ENCODE results near the gene TMEM143. TPM values are rescaled to one million over a fixed set of nuclear protein-coding genes. Genes with fewer than 3 reads are reported as not detected.
"Not testable (repeated sequence)": the region's sequence is repeated elsewhere in the genome, so short reads cannot be mapped to it uniquely, and the experiment has no call there.

TMEM143 gene
- total RNA-seq, 1 experiment from 2014 or later: 11.5 TPM

- peak; percentile 98 for DNase-seq
- no peaks in the 10 kb centered on the region for H3K27me3 ChIP-seq (ENCODE audit: control insufficient read depth, insufficient read depth, low read length)
- H3K36me3 ChIP-seq (replicated peaks; ENCODE audit: control insufficient read depth, insufficient read depth, low read length): no peaks in the 10 kb centered on the region
- H3K4me3 ChIP-seq (ENCODE audit: insufficient read depth, low read depth, low read length): peak overlapping the region; percentile 44
Observed at GRCh38 chr19:48333467-48334384, 30.0 kb downstream of the TMEM143 start.

- H3K36me3 ChIP-seq (replicated peaks; ENCODE audit: control insufficient read depth, insufficient read depth, low read length): no peaks in the 10 kb centered on the region
- DNase-seq: peak; percentile 91
- H3K27me3 ChIP-seq (ENCODE audit: control insufficient read depth, insufficient read depth, low read length): no peaks in the 10 kb centered on the region
Observed at GRCh38 chr19:48332662-48333466, 30.9 kb downstream of the TMEM143 start.

GRCh38 chr19:48332351-48332661 is 31.4 kb downstream of the TMEM143 start:
- peak overlapping the region; percentile 31 for H3K4me3 ChIP-seq (ENCODE audit: insufficient read depth, low read depth, low read length)
- H3K36me3 ChIP-seq (replicated peaks; ENCODE audit: control insufficient read depth, insufficient read depth, low read length): no peaks in the 10 kb centered on the region
- no peaks in the 10 kb centered on the region for H3K27me3 ChIP-seq (ENCODE audit: control insufficient read depth, insufficient read depth, low read length)
- no peak for DNase-seq

More at GRCh38 chr19:48332662-48333466, 30.9 kb downstream of the TMEM143 start:
- peak overlapping the region; percentile 31 for H3K4me3 ChIP-seq (ENCODE audit: insufficient read depth, low read depth, low read length)

- peak; percentile 94 for DNase-seq
- no peaks in the 10 kb centered on the region for H3K36me3 ChIP-seq (replicated peaks; ENCODE audit: control insufficient read depth, insufficient read depth, low read length)
- no peaks in the 10 kb centered on the region for H3K27me3 ChIP-seq (ENCODE audit: control insufficient read depth, insufficient read depth, low read length)
- H3K4me3 ChIP-seq (ENCODE audit: insufficient read depth, low read depth, low read length): peak overlapping the region; percentile 61
Observed at GRCh38 chr19:48330012-48330681, 33.6 kb downstream of the TMEM143 start.

- H3K4me3 ChIP-seq (ENCODE audit: insufficient read depth, low read depth, low read length): peak overlapping the region; percentile 61; the same call in 1 of the 2 replicates
- DNase-seq: peak; percentile 75
- H3K36me3 ChIP-seq (replicated peaks; ENCODE audit: control insufficient read depth, insufficient read depth, low read length): no peaks in the 10 kb centered on the region
- H3K27me3 ChIP-seq (ENCODE audit: control insufficient read depth, insufficient read depth, low read length): no peaks in the 10 kb centered on the region
Observed at GRCh38 chr19:48329167-48329891, 34.4 kb downstream of the TMEM143 start.

GRCh38 chr19:48325265-48325910 is 38.4 kb downstream of the TMEM143 start, which contains the start of gene EMP3:
TSS of gene EMP3 (plus strand) at chr19:48325552. CDS start at chr19:48326845, 1,293 bp downstream.
- H3K4me3 ChIP-seq (ENCODE audit: insufficient read depth, low read depth, low read length): peak within 1 kb of the TSS; percentile 54
- H3K36me3 ChIP-seq (replicated peaks; ENCODE audit: control insufficient read depth, insufficient read depth, low read length): no peaks in the 10 kb centered on the region
- H3K27me3 ChIP-seq (ENCODE audit: control insufficient read depth, insufficient read depth, low read length): no peaks in the 10 kb centered on the region
- peak; percentile 93 for DNase-seq

- Histone ChIP-seq H3K4me3 (ENCODE audit: insufficient read depth, low read depth, low read length) (peak overlapping the region; percentile 79), H3K27me3 (ENCODE audit: control insufficient read depth, insufficient read depth, low read length) (no peaks in the 10 kb centered on the region), H3K36me3 (replicated peaks; ENCODE audit: control insufficient read depth, insufficient read depth, low read length) (no peaks in the 10 kb centered on the region)
- DNase-seq: peak; percentile 99
Observed at GRCh38 chr19:48321622-48322591, 41.8 kb downstream of the TMEM143 start.

GRCh38 chr19:48321372-48321621 is 42.4 kb downstream of the TMEM143 start:
- no peaks in the 10 kb centered on the region for H3K27me3 ChIP-seq (ENCODE audit: control insufficient read depth, insufficient read depth, low read length)
- H3K36me3 ChIP-seq (replicated peaks; ENCODE audit: control insufficient read depth, insufficient read depth, low read length): no peaks in the 10 kb centered on the region
- H3K4me3 ChIP-seq (ENCODE audit: insufficient read depth, low read depth, low read length): peak overlapping the region; percentile 79
- peak; percentile 99 for DNase-seq

GRCh38 chr19:48319647-48320541 is 43.8 kb downstream of the TMEM143 start:
- H3K36me3 ChIP-seq (replicated peaks; ENCODE audit: control insufficient read depth, insufficient read depth, low read length): no peaks in the 10 kb centered on the region
- DNase-seq: peak; percentile 93
- H3K27me3 ChIP-seq (ENCODE audit: control insufficient read depth, insufficient read depth, low read length): no peaks in the 10 kb centered on the region
- H3K4me3 ChIP-seq (ENCODE audit: insufficient read depth, low read depth, low read length): peak overlapping the region; percentile 46

GRCh38 chr19:48318286-48318987 is 45.3 kb downstream of the TMEM143 start:
- no peak for DNase-seq
- H3K27me3 ChIP-seq (ENCODE audit: control insufficient read depth, insufficient read depth, low read length): no peaks in the 10 kb centered on the region
- no peaks in the 10 kb centered on the region for H3K36me3 ChIP-seq (replicated peaks; ENCODE audit: control insufficient read depth, insufficient read depth, low read length)
- H3K4me3 ChIP-seq (ENCODE audit: insufficient read depth, low read depth, low read length): no peak overlapping the region

GRCh38 chr19:48317708-48317960 is 46.1 kb downstream of the TMEM143 start:
- not testable (repeated sequence) for DNase-seq; H3K4me3 ChIP-seq (ENCODE audit: insufficient read depth, low read depth, low read length)

GRCh38 chr19:48315712-48316111 is 48.0 kb downstream of the TMEM143 start:
- Histone ChIP-seq H3K4me3 (ENCODE audit: insufficient read depth, low read depth, low read length) (no peak overlapping the region), H3K36me3 (replicated peaks; ENCODE audit: control insufficient read depth, insufficient read depth, low read length) (no peaks in the 10 kb centered on the region), H3K27me3 (ENCODE audit: control insufficient read depth, insufficient read depth, low read length) (no peaks in the 10 kb centered on the region)
- no peak for DNase-seq

More at GRCh38 chr19:48317708-48317960, 46.1 kb downstream of the TMEM143 start:
- not testable (repeated sequence) for H3K27me3 ChIP-seq (ENCODE audit: control insufficient read depth, insufficient read depth, low read length); H3K36me3 ChIP-seq (replicated peaks; ENCODE audit: control insufficient read depth, insufficient read depth, low read length)
